ENCODE data around the gene ELOA2. TPM values are rescaled to one million over a fixed set of nuclear protein-coding genes. Genes with fewer than 3 reads are reported as not detected.
"Not testable (repeated sequence)": the region's sequence is repeated elsewhere in the genome, so short reads cannot be mapped to it uniquely, and the experiment has no call there.

The ELOA2 gene
- total RNA-seq, 4 donors from 2014 or later: not detected

GRCh38 chr18:47032945-47033344, 2.5 kb downstream of the ELOA2 start:
- TF ChIP-seq, protein P1, sequence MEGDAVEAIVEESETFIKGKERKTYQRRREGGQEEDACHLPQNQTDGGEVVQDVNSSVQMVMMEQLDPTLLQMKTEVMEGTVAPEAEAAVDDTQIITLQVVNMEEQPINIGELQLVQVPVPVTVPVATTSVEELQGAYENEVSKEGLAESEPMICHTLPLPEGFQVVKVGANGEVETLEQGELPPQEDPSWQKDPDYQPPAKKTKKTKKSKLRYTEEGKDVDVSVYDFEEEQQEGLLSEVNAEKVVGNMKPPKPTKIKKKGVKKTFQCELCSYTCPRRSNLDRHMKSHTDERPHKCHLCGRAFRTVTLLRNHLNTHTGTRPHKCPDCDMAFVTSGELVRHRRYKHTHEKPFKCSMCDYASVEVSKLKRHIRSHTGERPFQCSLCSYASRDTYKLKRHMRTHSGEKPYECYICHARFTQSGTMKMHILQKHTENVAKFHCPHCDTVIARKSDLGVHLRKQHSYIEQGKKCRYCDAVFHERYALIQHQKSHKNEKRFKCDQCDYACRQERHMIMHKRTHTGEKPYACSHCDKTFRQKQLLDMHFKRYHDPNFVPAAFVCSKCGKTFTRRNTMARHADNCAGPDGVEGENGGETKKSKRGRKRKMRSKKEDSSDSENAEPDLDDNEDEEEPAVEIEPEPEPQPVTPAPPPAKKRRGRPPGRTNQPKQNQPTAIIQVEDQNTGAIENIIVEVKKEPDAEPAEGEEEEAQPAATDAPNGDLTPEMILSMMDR (IDR thresholded peaks at IDR 0.05): no peak
- ATAC-seq (ENCODE audit: low FRiP score): no peak
- DNase-seq (ENCODE audit: low spot score): no peak

DNA sequence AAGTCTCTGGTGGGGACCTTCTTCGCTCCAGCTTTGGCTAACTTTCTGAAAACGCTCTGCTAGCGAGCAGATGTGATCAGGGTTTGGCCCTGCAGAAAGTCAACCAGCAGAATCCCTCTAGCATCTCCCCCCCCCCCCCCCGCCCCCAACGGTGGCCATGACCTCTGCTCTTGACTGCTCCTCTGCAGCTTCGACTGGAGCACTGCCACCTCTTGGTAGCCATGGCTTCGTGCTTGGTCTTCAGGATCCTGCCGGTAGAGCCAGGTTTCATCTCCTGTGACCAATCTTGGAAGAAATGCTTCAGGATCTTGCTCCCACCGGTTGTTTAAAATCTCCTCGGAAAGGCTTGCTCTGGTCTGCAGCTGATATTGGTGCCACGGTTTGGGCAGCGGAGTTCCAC, 4.5 kb downstream of the ELOA2 start:
- ATAC-seq (ENCODE audit: low FRiP score); DNase-seq (ENCODE audit: low spot score): not testable (repeated sequence)

DNA sequence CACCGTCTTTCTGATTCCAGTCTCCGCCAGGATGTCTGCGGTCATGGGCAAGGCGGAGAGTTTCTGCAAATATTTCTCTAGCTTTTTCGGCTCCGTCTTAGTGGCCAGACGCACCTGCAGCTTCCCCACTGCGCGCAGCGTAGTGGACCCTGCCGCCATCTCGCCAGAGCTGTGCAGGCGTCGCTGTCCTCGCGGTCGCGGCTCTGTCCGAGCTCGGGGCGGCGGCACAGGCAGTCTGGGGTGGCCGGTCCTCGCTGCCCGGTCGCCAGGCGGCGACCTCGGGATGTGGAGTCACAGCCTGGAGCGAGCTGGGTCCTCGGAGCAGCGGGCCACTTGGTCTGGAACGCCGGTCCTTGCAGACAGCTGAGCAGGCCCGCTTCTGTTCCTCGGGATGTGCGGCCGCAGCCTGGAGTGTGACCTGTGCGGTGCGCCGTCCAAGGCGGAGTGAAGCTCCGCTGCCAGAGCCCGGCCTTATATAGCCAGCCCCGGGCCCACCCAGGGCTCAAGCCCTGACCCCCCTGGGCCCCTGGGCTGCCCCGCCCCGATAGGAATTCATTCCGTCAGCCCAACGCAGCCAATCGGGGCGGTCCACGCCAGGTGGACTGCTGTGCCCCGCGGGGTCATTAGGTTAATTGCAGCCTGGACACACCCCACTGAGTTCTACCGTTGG, 5.6 kb downstream of the ELOA2 start:
- DNase-seq (ENCODE audit: low spot score): not testable (repeated sequence)
- ATAC-seq (ENCODE audit: low FRiP score): peak; percentile 15

- not testable (repeated sequence) for DNase-seq (ENCODE audit: low spot score); ATAC-seq (ENCODE audit: low FRiP score)
Observed at GRCh38 chr18:47028738-47029137, 6.7 kb downstream of the ELOA2 start.

- not testable (repeated sequence) for ATAC-seq (ENCODE audit: low FRiP score); DNase-seq (ENCODE audit: low spot score)
Observed at GRCh38 chr18:47025557-47026174, 9.8 kb downstream of the ELOA2 start.

DNA sequence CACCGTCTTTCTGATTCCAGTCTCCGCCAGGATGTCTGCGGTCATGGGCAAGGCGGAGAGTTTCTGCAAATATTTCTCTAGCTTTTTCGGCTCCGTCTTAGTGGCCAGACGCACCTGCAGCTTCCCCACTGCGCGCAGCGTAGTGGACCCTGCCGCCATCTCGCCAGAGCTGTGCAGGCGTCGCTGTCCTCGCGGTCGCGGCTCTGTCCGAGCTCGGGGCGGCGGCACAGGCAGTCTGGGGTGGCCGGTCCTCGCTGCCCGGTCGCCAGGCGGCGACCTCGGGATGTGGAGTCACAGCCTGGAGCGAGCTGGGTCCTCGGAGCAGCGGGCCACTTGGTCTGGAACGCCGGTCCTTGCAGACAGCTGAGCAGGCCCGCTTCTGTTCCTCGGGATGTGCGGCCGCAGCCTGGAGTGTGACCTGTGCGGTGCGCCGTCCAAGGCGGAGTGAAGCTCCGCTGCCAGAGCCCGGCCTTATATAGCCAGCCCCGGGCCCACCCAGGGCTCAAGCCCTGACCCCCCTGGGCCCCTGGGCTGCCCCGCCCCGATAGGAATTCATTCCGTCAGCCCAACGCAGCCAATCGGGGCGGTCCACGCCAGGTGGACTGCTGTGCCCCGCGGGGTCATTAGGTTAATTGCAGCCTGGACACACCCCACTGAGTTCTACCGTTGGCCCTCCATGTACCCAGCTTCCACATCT, 11.5 kb downstream of the ELOA2 start:
- not testable (repeated sequence) for DNase-seq (ENCODE audit: low spot score)
- peak; percentile 25 for ATAC-seq (ENCODE audit: low FRiP score)

DNA sequence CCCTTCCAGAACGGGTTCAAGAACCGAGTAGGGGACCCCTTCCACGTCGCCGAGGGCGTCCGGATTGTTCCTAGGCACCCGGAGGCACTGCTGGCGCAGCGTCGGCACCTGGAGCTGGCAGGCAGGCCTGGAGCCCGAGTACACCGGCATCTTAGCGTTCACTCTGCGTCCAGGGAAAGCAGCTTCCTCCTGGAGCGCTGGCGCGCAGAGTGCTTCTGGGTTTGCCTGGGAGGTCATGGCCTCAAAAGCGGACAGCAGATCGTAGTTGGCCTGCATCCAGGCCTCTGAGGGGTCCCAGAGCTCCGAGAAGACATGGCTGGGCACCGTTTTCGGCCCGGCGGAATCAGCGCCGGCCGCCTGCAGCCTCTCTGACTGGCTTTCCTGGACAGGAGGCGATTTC, 12.6 kb downstream of the ELOA2 start:
- not testable (repeated sequence) for DNase-seq (ENCODE audit: low spot score); ATAC-seq (ENCODE audit: low FRiP score)

GRCh38 chr18:47020757-47021156, 14.7 kb downstream of the ELOA2 start:
- DNase-seq (ENCODE audit: low spot score): not testable (repeated sequence)
- peak; percentile 9 for ATAC-seq (ENCODE audit: low FRiP score)

- DNase-seq (ENCODE audit: low spot score); ATAC-seq (ENCODE audit: low FRiP score): not testable (repeated sequence)
Observed at GRCh38 chr18:47019870-47020269, 15.6 kb downstream of the ELOA2 start.

Other genes with a start within 250 kb of the ELOA2 start
- gene PIAS2, start 118.1 kb downstream of the ELOA2 start, total RNA-seq: 10 to 100 TPM; 17.7 to 24.9 (median 23.4) TPM
- gene KATNAL2, start 118.0 kb downstream of the ELOA2 start, total RNA-seq: 1 to 10 TPM; 2.9 to 7.8 (median 5.9) TPM
- 10 to 100 TPM; 16.7 to 35.5 (median 18.6) TPM for gene HDHD2, start 114.9 kb upstream of the ELOA2 start, total RNA-seq
- 10 to 100 TPM; 11.3 to 18.6 (median 12.7) TPM for gene IER3IP1, start 140.7 kb upstream of the ELOA2 start, total RNA-seq
- gene SKOR2, start 216.0 kb upstream of the ELOA2 start, total RNA-seq: not detected

Data from omental fat pad (tissue), 4 donors.